Caco-2 (cell line): ENCODE data around the gene DNAJB7. TPM values are rescaled to one million over a fixed set of nuclear protein-coding genes. Genes with fewer than 3 reads are reported as not detected.
A peak's percentile ranks its signal among the peaks of the same experiment; 100 is the strongest.

Source experiments
- BruUV-seq: library from RNA; stranded (reverse); fragments of 400-500 nt; replicated peaks from 2 replicates; lab custom pipeline; 2021; lab: Mats Ljungman, UMichigan
- CTCF ChIA-PET: fragments of 300-600 bp; sonication (Branson Sonifier 250); formaldehyde crosslinking; loops from one replicate; lab custom pipeline; 2022; ENCODE audit warnings: antibody characterized with exemption; lab: Charles Lee
- POLR2A ChIA-PET: fragments of 300-600 bp; sonication (Branson Sonifier 250); formaldehyde crosslinking; loops from one replicate; lab custom pipeline; 2022; ENCODE audit warnings: antibody characterized with exemption; lab: Charles Lee
- DNase-seq, 2 experiments: peaks; one replicate each; pipeline versions ENCODE4 v3.0.0 to v3.0.0-alpha.2; 2020 to 2022
- H3K27me3 ChIP-seq: replicated peaks from 2 replicates; pipeline ENCODE4 v1.6.0; 2011; ENCODE audit warnings: low read length; ENCODE audit not compliant: control insufficient read depth, insufficient read depth
- H3K36me3 ChIP-seq: 2 replicates; pipeline ENCODE4 v1.5.1; 2011; ENCODE audit warnings: low read length; ENCODE audit not compliant: control insufficient read depth, insufficient read depth
- H3K4me1 ChIP-seq: fragments of 250-450 bp; sonication (Bioruptor Pico); 2 replicates; pipeline ENCODE4 v1.5.1; 2020; ENCODE audit warnings: mild to moderate bottlenecking
- H3K4me3 ChIP-seq: 2 replicates; pipeline ENCODE4 v1.5.1; 2011; ENCODE audit warnings: low read depth, mild to moderate bottlenecking, control low read depth, low read length
- H3K9me3 ChIP-seq: fragments of 250-450 bp; sonication (Bioruptor Pico); 2 replicates; pipeline ENCODE4 v1.5.1; 2020; ENCODE audit warnings: mild to moderate bottlenecking, moderate library complexity
- H3K27ac Mint-ChIP-seq: one replicate; pipeline ENCODE4 v1.8.0; 2022; ENCODE audit warnings: mixed read lengths; ENCODE audit not compliant: unreplicated experiment
- H3K27me3 Mint-ChIP-seq: one replicate; pipeline ENCODE4 v1.8.0; 2022; ENCODE audit warnings: mixed read lengths; ENCODE audit not compliant: insufficient read depth, unreplicated experiment
- H3K36me3 Mint-ChIP-seq: one replicate; pipeline ENCODE4 v1.8.0; 2022; ENCODE audit warnings: mild to moderate bottlenecking, mixed read lengths; ENCODE audit not compliant: insufficient read depth, unreplicated experiment
- H3K4me1 Mint-ChIP-seq: one replicate; pipeline ENCODE4 v1.8.0; 2022; ENCODE audit warnings: low read depth, mixed read lengths; ENCODE audit not compliant: unreplicated experiment
- H3K4me3 Mint-ChIP-seq: one replicate; pipeline ENCODE4 v1.8.0; 2022; ENCODE audit warnings: mild to moderate bottlenecking, moderate library complexity, mixed read lengths; ENCODE audit not compliant: unreplicated experiment
- H3K9me3 Mint-ChIP-seq: one replicate; pipeline ENCODE4 v1.8.0; 2022; ENCODE audit warnings: mixed read lengths; ENCODE audit not compliant: unreplicated experiment
- intact Hi-C: fragments of 100-400 bp; cut with micrococcal nuclease; formaldehyde crosslinking; loops from one replicate; pipeline ENCODE4 v1.10.0; 2022; ENCODE audit not compliant: unreplicated experiment
- total RNA-seq: library from RNA; stranded (reverse); gene quantifications from 2 replicates; pipeline ENCODE4 v1.2.3, GENCODE V29; 2022
- TF ChIP-seq, protein P1 (sequence below), 2 experiments: fragments of 200-600 bp in 1 of 2; IDR thresholded peaks; 1 replicate in 1 of 2; 2 replicates in 1 of 2; pipeline versions ENCODE4 v1.5.1 to v1.8.0; 2011 to 2022; ENCODE audit warnings: antibody characterized with exemption in 1 of 2, control low read depth in 1 of 2, inconsistent platforms in 1 of 2, low read depth in 1 of 2, low read length in 1 of 2, mild to moderate bottlenecking in 1 of 2, moderate library complexity in 1 of 2; ENCODE audit not compliant: insufficient read depth in 1 of 2, severe bottlenecking in 1 of 2, unreplicated experiment in 1 of 2

DNAJB7 gene
- total RNA-seq, 1 experiment from 2014 or later = not detected

- intact Hi-C loops = loop anchor here (5.0 kb wide), 1 partner anchor 41 kb away; no protein-coding TSS in a partner anchor
- no peaks in the 10 kb centered on the region for H3K27me3 Mint-ChIP-seq
- BruUV-seq = no TSS peak
- peak; percentile 97 for DNase-seq
- Histone ChIP-seq H3K4me1 (peaks cover 37% of the 10 kb centered on the region), H3K4me3 (peak within 1 kb of the TSS; percentile 56), H3K9me3 (no peaks in the 10 kb centered on the region), H3K36me3 (no peaks in the 10 kb centered on the region; the same call in 1 of the 2 replicates), H3K27me3 (no peaks in the 10 kb centered on the region)
- H3K4me3 Mint-ChIP-seq = peak within 1 kb of the TSS; percentile 98
- peaks cover 6% of the 10 kb centered on the region for H3K4me1 Mint-ChIP-seq
- H3K27ac Mint-ChIP-seq = peak within 1 kb of the TSS; percentile 100
- H3K9me3 Mint-ChIP-seq = no peaks in the 10 kb centered on the region
- H3K36me3 Mint-ChIP-seq = peaks cover 34% of the 10 kb centered on the region
- ChIA-PET CTCF (interaction anchor here (0.6 to 2.6 kb wide), 5 partner anchors 42 to 174 kb away, joined by 3 to 16 read pairs (median 4); no protein-coding TSS in a partner anchor), POLR2A (interaction anchor here (0.5 to 2.2 kb wide), 26 partner anchors 10 to 1090 kb away, joined by 3 to 19 read pairs (median 5); partner anchors contain the start of genes CENPM, RBX1 and TEF)
- TF ChIP-seq, protein P1, sequence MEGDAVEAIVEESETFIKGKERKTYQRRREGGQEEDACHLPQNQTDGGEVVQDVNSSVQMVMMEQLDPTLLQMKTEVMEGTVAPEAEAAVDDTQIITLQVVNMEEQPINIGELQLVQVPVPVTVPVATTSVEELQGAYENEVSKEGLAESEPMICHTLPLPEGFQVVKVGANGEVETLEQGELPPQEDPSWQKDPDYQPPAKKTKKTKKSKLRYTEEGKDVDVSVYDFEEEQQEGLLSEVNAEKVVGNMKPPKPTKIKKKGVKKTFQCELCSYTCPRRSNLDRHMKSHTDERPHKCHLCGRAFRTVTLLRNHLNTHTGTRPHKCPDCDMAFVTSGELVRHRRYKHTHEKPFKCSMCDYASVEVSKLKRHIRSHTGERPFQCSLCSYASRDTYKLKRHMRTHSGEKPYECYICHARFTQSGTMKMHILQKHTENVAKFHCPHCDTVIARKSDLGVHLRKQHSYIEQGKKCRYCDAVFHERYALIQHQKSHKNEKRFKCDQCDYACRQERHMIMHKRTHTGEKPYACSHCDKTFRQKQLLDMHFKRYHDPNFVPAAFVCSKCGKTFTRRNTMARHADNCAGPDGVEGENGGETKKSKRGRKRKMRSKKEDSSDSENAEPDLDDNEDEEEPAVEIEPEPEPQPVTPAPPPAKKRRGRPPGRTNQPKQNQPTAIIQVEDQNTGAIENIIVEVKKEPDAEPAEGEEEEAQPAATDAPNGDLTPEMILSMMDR (IDR thresholded peaks at IDR 0.05; ENCODE audit: insufficient read depth in 1 of 2, low read depth in 1 of 2, low read length in 1 of 2, severe bottlenecking in 1 of 2, unreplicated experiment in 1 of 2) = peak in 1 of 2 experiments; percentile 31
Measured at GRCh38 chr22:40856513-40857308, 5.2 kb downstream of the DNAJB7 start, which contains the start of the genes ST13 and XPNPEP3. TSS of gene ST13 (minus strand) at chr22:40856639. CDS start at chr22:40856540, 99 bp downstream. TSS of gene XPNPEP3 (plus strand) at chr22:40857148. CDS start at chr22:40857182, 34 bp downstream.

- intact Hi-C loops = loop anchor here (5.0 kb wide), 1 partner anchor 41 kb away; no protein-coding TSS in a partner anchor
- peaks cover 6% of the 10 kb centered on the region for H3K4me1 Mint-ChIP-seq
Measured at GRCh38 chr22:40855979-40856512, 5.9 kb downstream of the DNAJB7 start.

More at GRCh38 chr22:40855979-40856512, 5.9 kb downstream of the DNAJB7 start:
- peaks cover 37% of the 10 kb centered on the region for H3K4me1 ChIP-seq
- BruUV-seq = no TSS peak
- no peaks in the 10 kb centered on the region for H3K27me3 ChIP-seq
- H3K9me3 ChIP-seq = no peaks in the 10 kb centered on the region
- no peaks in the 10 kb centered on the region for H3K27me3 Mint-ChIP-seq
- CTCF ChIA-PET = interaction anchor here (0.6 to 2.6 kb wide), 4 partner anchors 43 to 173 kb away, joined by 3 to 16 read pairs (median 4); no protein-coding TSS in a partner anchor
- no peaks in the 10 kb centered on the region for H3K9me3 Mint-ChIP-seq
- peaks cover 38% of the 10 kb centered on the region for H3K36me3 Mint-ChIP-seq
- H3K4me3 Mint-ChIP-seq = peak overlapping the region; percentile 98
- no peaks in the 10 kb centered on the region; the same call in 1 of the 2 replicates for H3K36me3 ChIP-seq
- peak in 1 of 2 experiments; percentile 37 for DNase-seq
- POLR2A ChIA-PET = interaction anchor here (0.5 to 2.2 kb wide), 16 partner anchors 10 to 1091 kb away, joined by 3 to 19 read pairs (median 7); partner anchors contain the start of genes CENPM and RBX1
- peak overlapping the region; percentile 56 for H3K4me3 ChIP-seq
- TF ChIP-seq, protein P1 (IDR thresholded peaks at IDR 0.05; ENCODE audit: insufficient read depth in 1 of 2, low read depth in 1 of 2, low read length in 1 of 2, severe bottlenecking in 1 of 2, unreplicated experiment in 1 of 2) = no peak
- peak overlapping the region; percentile 100 for H3K27ac Mint-ChIP-seq
